HEK293 (cell line): ENCODE measurements around the gene DENND6B.
A peak's percentile ranks its signal among the peaks of the same experiment; 100 is the strongest.

ENCODE experiments used
- BCL11B ChIP-seq: fragments of 450-650 bp; formaldehyde crosslinking; IDR thresholded peaks from 2 replicates; pipeline ENCODE4 v1.5.1; 2016; ENCODE audit warnings: low read depth, missing biosample characterization, missing genetic modification characterization
- OSR2 ChIP-seq: fragments of 450-650 bp; formaldehyde crosslinking; IDR thresholded peaks from 2 replicates; pipeline ENCODE4 v1.5.1; 2016; ENCODE audit warnings: missing biosample characterization, missing genetic modification characterization
- ZNF133 ChIP-seq: fragments of 450-650 bp; formaldehyde crosslinking; IDR thresholded peaks from 2 replicates; pipeline ENCODE4 v1.5.1; 2016; ENCODE audit warnings: missing biosample characterization, missing genetic modification characterization
- ZNF169 ChIP-seq: fragments of 450-650 bp; formaldehyde crosslinking; IDR thresholded peaks from 2 replicates; pipeline ENCODE4 v1.5.1; 2016; ENCODE audit warnings: missing biosample characterization, missing genetic modification characterization
- ZNF175 ChIP-seq: fragments of 450-650 bp; formaldehyde crosslinking; IDR thresholded peaks from 2 replicates; pipeline ENCODE4 v1.5.1; 2016; ENCODE audit warnings: missing biosample characterization, missing genetic modification characterization
- ZNF2 ChIP-seq: fragments of 450-650 bp; formaldehyde crosslinking; IDR thresholded peaks from 2 replicates; pipeline ENCODE4 v1.5.1; 2016; ENCODE audit warnings: missing biosample characterization, missing genetic modification characterization
- ZNF202 ChIP-seq: fragments of 450-650 bp; formaldehyde crosslinking; IDR thresholded peaks from 2 replicates; pipeline ENCODE4 v1.5.1; 2016; ENCODE audit warnings: missing biosample characterization, missing genetic modification characterization, borderline replicate concordance
- ZNF221 ChIP-seq: fragments of 450-650 bp; formaldehyde crosslinking; IDR thresholded peaks from 2 replicates; pipeline ENCODE4 v1.5.1; 2017; ENCODE audit warnings: missing biosample characterization, missing genetic modification characterization, borderline replicate concordance
- ZNF239 ChIP-seq: fragments of 450-650 bp; formaldehyde crosslinking; IDR thresholded peaks from 2 replicates; pipeline ENCODE4 v1.5.1; 2016; ENCODE audit warnings: missing biosample characterization, missing genetic modification characterization
- ZNF391 ChIP-seq: fragments of 450-650 bp; formaldehyde crosslinking; IDR thresholded peaks from 2 replicates; pipeline ENCODE4 v1.5.1; 2016; ENCODE audit warnings: low read depth, missing biosample characterization, missing genetic modification characterization, borderline replicate concordance
- ZNF521 ChIP-seq: fragments of 450-650 bp; formaldehyde crosslinking; IDR thresholded peaks from 2 replicates; pipeline ENCODE4 v1.5.1; 2017; ENCODE audit warnings: missing biosample characterization, mild to moderate bottlenecking, missing genetic modification characterization
- ZNF549 ChIP-seq: fragments of 450-650 bp; IDR thresholded peaks from 2 replicates; pipeline ENCODE4 v1.5.1; 2018; ENCODE audit warnings: missing biosample characterization, missing genetic modification characterization, mild to moderate bottlenecking, inconsistent platforms, moderate library complexity
- ZNF624 ChIP-seq: fragments of 450-650 bp; formaldehyde crosslinking; IDR thresholded peaks from 2 replicates; pipeline ENCODE4 v1.5.1; 2017; ENCODE audit warnings: missing biosample characterization, missing genetic modification characterization
- ZNF664 ChIP-seq: fragments of 450-650 bp; formaldehyde crosslinking; IDR thresholded peaks from 2 replicates; pipeline ENCODE4 v1.5.1; 2016; ENCODE audit warnings: missing biosample characterization, missing genetic modification characterization
- ZNF76 ChIP-seq: fragments of 450-650 bp; formaldehyde crosslinking; IDR thresholded peaks from 2 replicates; pipeline ENCODE4; 2016; ENCODE audit warnings: low read depth, missing biosample characterization, missing genetic modification characterization, borderline replicate concordance
- TF ChIP-seq, protein P1 (sequence below): IDR thresholded peaks from 2 replicates; pipeline ENCODE4 v1.6.1; 2011; ENCODE audit warnings: mild to moderate bottlenecking, low read depth, low read length, borderline replicate concordance
- TF ChIP-seq, protein P2 (sequence below): fragments of 450-650 bp; formaldehyde crosslinking; optimal IDR thresholded peaks from 2 replicates; pipeline ENCODE3; 2016; ENCODE audit warnings: missing biosample characterization, mild to moderate bottlenecking, missing genetic modification characterization
- TF ChIP-seq, protein P3 (sequence below): fragments of 450-650 bp; formaldehyde crosslinking; IDR thresholded peaks from 2 replicates; pipeline ENCODE4; 2016; ENCODE audit warnings: missing biosample characterization, missing genetic modification characterization
- TF ChIP-seq, protein P4 (sequence below): fragments of 450-650 bp; formaldehyde crosslinking; IDR thresholded peaks from 2 replicates; pipeline ENCODE4 v1.5.1; 2017; ENCODE audit warnings: missing biosample characterization, missing genetic modification characterization
- TF ChIP-seq, protein P5 (sequence below): fragments of 450-650 bp; formaldehyde crosslinking; IDR thresholded peaks from 2 replicates; pipeline ENCODE4 v1.5.1; 2016; ENCODE audit warnings: missing biosample characterization, missing genetic modification characterization
- TF ChIP-seq, protein P6 (sequence below): fragments of 450-650 bp; formaldehyde crosslinking; IDR thresholded peaks from 2 replicates; pipeline ENCODE4 v1.5.1; 2016; ENCODE audit warnings: missing biosample characterization, missing genetic modification characterization

The DENND6B gene

DNA sequence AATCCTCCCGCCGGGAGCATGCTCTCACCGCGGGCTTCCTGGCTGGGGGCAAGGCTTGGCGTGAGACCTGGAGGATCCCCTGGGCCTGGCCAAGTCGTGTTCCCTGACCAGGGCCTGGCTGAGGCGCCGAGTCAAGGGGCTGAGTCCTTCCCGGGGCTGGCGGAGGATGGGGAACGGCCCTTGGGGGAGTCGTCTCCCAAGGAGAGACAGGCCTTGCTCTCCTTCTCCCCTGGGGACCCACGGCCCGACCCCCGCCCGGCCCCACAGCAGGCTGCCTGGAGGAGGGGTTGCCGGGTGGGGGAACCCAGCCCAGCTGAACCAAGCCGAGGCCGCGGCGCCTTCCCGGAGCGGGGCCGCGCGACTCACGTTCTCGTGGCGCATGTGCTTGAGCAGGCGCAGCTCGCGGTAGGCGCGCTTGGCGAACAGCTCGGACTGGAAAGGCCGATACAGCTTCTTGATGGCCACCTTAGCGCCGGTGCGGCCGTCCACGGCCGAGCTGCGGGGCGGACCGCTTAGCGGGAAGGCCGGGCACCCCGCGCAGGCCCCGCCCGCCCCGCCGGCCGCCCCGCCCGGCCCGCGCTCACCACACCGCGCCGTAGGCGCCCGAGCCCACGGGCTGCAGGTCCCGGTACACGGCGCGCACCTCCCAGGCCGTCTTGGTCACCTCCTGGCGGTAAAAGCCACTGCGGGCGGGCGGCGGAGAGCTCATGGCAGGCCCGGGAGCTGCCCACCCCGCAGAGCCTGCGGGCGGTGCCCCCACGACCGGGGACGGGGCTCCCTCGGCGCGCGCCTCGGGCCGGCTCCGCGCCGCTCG, 65.8 kb downstream of the DENND6B start (continued):
- TF ChIP-seq, protein P1, sequence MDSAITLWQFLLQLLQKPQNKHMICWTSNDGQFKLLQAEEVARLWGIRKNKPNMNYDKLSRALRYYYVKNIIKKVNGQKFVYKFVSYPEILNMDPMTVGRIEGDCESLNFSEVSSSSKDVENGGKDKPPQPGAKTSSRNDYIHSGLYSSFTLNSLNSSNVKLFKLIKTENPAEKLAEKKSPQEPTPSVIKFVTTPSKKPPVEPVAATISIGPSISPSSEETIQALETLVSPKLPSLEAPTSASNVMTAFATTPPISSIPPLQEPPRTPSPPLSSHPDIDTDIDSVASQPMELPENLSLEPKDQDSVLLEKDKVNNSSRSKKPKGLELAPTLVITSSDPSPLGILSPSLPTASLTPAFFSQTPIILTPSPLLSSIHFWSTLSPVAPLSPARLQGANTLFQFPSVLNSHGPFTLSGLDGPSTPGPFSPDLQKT = no peak
- TF ChIP-seq ZNF664 (tag by site-specific recombination) (no peak), ZNF391 (tag by site-specific recombination) (no peak), ZNF133 (tag by site-specific recombination) (no peak), ZNF624 (tag by site-specific recombination) (no peak), BCL11B (tag by site-specific recombination) (peak; percentile 85; the same call in 1 of the 2 replicates), ZNF76 (tag by site-specific recombination) (no peak), ZNF2 (tag by site-specific recombination) (no peak), ZNF549 (tag by site-specific recombination) (no peak), ZNF175 (tag by site-specific recombination) (no peak), ZNF221 (tag by site-specific recombination) (no peak), ZNF202 (tag by site-specific recombination) (no peak), OSR2 (tag by site-specific recombination) (0 out of 2 replicates have a peak, but pooled peaks have one; percentile 21), ZNF169 (tag by site-specific recombination) (no peak), ZNF521 (tag by site-specific recombination) (no peak), ZNF239 (no peak)
- TF ChIP-seq, protein P2, sequence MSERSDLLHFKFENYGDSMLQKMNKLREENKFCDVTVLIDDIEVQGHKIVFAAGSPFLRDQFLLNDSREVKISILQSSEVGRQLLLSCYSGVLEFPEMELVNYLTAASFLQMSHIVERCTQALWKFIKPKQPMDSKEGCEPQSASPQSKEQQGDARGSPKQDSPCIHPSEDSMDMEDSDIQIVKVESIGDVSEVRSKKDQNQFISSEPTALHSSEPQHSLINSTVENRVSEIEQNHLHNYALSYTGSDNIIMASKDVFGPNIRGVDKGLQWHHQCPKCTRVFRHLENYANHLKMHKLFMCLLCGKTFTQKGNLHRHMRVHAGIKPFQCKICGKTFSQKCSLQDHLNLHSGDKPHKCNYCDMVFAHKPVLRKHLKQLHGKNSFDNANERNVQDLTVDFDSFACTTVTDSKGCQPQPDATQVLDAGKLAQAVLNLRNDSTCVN (tag by site-specific recombination) = peak; percentile 94
- TF ChIP-seq, protein P3, sequence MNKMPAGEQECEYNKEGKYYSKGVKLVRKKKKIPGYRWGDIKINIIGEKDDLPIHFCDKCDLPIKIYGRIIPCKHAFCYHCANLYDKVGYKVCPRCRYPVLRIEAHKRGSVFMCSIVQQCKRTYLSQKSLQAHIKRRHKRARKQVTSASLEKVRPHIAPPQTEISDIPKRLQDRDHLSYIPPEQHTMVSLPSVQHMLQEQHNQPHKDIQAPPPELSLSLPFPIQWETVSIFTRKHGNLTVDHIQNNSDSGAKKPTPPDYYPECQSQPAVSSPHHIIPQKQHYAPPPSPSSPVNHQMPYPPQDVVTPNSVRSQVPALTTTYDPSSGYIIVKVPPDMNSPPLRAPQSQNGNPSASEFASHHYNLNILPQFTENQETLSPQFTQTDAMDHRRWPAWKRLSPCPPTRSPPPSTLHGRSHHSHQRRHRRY (tag by site-specific recombination) = no peak
- TF ChIP-seq, protein P4, sequence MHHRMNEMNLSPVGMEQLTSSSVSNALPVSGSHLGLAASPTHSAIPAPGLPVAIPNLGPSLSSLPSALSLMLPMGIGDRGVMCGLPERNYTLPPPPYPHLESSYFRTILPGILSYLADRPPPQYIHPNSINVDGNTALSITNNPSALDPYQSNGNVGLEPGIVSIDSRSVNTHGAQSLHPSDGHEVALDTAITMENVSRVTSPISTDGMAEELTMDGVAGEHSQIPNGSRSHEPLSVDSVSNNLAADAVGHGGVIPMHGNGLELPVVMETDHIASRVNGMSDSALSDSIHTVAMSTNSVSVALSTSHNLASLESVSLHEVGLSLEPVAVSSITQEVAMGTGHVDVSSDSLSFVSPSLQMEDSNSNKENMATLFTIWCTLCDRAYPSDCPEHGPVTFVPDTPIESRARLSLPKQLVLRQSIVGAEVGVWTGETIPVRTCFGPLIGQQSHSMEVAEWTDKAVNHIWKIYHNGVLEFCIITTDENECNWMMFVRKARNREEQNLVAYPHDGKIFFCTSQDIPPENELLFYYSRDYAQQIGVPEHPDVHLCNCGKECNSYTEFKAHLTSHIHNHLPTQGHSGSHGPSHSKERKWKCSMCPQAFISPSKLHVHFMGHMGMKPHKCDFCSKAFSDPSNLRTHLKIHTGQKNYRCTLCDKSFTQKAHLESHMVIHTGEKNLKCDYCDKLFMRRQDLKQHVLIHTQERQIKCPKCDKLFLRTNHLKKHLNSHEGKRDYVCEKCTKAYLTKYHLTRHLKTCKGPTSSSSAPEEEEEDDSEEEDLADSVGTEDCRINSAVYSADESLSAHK = no peak
- TF ChIP-seq, protein P5, sequence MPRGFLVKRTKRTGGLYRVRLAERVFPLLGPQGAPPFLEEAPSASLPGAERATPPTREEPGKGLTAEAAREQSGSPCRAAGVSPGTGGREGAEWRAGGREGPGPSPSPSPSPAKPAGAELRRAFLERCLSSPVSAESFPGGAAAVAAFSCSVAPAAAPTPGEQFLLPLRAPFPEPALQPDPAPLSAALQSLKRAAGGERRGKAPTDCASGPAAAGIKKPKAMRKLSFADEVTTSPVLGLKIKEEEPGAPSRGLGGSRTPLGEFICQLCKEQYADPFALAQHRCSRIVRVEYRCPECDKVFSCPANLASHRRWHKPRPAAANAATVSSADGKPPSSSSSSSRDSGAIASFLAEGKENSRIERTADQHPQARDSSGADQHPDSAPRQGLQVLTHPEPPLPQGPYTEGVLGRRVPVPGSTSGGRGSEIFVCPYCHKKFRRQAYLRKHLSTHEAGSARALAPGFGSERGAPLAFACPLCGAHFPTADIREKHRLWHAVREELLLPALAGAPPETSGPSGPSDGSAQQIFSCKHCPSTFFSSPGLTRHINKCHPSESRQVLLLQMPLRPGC (tag by site-specific recombination) = no peak
- TF ChIP-seq, protein P6, sequence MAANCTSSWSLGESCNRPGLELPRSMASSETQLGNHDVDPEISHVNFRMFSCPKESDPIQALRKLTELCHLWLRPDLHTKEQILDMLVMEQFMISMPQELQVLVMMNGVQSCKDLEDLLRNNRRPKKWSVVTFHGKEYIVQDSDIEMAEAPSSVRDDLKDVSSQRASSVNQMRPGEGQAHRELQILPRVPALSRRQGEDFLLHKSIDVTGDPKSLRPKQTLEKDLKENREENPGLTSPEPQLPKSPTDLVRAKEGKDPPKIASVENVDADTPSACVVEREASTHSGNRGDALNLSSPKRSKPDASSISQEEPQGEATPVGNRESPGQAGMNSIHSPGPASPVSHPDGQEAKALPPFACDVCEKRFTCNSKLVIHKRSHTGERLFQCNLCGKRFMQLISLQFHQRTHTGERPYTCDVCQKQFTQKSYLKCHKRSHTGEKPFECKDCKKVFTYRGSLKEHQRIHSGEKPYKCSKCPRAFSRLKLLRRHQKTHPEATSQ (tag by site-specific recombination) = no peak
